NCI-H146 (cell line): ENCODE measurements around the gene SGTA.
"Not testable (repeated sequence)": the region's sequence is repeated elsewhere in the genome, so short reads cannot be mapped to it uniquely, and the experiment has no call there.

Source experiments
- DNase-seq: peaks from one replicate; lab custom pipeline; 2025; lab: John Stamatoyannopoulos, UW

The SGTA gene

DNA sequence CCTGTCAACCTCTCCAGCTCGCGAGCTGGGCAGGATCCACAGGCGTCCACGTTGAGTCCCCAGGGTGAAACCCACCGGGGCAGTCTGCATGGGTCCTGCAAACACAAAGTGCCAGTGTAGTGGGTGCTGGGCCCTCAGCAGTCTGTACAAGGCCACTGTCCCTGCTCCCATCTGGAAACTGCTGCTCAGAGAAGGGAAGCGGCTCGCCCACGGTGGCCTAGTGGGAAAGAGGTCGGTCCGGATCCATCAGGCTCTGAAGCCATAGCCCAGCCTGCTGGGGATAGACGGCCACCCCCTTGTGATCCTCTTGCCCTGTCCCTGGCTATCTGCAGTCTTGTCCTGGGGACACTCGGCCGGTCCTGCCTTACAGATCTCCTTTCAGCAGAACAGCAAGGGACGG is 59.3 kb downstream of the SGTA start:
- no peak for DNase-seq

DNA sequence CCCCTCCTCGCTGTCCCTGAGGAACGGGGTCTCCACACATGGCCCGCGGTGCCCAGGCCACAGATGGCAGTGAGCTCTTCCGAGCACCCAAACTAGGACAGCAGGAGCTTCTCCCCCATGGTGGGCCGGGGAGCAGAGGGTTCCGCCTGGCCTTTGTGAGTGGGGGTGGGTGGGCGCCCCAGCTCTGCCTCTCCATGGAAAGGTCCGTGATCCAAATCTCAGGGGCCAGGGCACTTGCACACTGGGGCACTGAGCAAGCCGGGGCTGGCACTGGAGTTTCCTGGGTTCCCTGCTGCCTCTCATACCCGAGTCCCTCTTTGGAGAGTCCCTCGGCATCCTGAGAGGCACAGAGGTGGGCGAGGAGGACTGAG is 59.7 kb downstream of the SGTA start:
- DNase-seq = no peak

DNA sequence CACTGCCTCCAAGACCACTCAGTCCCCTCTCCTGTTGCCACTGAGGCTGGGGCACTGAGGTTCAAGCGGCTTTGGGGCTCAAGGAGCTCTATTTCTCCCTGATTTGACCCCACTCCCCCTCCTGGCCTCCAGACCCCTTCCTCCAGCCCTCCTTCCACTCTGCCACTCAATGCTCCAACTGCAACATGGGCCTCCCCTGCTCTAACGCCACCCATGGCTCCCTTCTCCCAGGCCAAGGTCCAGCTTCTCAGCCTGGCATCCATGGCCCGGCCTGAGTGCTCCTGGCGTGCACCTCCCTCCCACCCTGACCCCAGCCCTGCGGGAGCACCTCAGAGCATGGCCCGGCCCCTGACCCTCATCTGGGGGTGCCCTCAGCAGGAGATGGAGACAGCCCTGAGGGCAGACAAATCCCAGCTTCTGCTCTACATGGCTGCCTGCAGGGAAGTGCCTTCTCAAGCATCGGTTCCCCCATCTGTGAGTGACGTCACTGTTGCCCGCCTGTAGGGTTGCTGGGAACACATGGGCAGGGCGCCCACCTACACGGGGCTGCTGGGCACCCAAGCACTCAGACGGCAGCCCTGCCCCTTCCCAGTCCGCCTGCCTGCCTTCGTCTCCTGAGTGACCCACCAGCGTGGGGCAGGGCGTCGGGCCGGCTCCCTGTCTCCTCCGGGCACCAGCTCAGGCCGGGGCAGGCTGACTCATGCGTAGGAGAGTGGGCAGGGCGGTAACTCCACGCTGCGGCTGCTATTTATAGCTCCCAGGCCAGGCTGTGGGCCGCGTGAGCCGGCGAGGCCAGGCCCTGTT is 60.3 kb downstream of the SGTA start:
- no peak for DNase-seq

DNA sequence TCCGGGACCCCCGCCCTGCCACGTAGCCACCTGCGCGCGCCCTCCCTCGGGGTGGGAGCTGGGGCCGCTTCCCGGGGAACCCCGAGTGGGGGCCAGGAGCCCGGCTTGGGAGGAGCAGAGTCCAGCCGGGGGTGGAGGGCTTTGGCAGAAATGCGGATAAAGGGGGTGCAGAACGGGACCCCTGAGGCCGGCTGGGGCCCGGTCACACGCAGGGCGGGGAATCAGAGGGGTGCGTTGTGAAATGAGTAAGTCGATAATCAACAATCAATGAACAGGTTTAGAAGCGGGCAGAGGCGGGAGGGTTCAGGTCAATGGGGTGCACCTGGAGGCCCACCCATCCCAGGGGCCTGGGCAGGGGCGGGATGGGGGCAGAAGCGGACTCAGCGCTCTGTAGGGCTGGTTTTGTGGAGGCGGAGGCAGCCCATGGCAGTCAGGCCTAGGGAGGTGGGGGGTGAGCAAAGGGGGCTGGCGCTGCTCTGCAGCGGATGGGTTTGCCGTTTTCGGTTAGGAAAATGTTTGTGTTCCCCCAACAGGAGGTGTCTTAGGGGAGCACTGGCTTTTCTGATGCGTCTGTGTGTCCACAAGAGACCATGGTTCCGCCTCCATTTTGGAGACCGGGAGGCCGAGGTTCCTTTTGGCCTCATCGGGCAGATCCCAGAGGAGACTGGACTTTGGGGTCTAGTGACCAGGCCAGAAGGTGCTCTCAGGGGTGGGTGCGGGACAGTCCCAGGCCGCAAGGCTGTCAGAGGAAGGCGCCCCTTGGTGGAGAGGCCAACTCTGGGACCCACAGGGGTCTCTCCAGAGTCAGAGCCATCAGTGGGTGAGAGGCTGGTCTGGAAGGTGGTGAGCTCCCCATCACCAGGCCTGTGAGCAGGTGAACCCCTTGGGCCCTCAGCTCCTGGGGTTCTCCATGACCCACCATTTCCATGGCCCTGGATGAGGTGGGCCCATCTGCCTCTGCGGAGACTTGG is 61.2 kb downstream of the SGTA start:
- no peak for DNase-seq

DNA sequence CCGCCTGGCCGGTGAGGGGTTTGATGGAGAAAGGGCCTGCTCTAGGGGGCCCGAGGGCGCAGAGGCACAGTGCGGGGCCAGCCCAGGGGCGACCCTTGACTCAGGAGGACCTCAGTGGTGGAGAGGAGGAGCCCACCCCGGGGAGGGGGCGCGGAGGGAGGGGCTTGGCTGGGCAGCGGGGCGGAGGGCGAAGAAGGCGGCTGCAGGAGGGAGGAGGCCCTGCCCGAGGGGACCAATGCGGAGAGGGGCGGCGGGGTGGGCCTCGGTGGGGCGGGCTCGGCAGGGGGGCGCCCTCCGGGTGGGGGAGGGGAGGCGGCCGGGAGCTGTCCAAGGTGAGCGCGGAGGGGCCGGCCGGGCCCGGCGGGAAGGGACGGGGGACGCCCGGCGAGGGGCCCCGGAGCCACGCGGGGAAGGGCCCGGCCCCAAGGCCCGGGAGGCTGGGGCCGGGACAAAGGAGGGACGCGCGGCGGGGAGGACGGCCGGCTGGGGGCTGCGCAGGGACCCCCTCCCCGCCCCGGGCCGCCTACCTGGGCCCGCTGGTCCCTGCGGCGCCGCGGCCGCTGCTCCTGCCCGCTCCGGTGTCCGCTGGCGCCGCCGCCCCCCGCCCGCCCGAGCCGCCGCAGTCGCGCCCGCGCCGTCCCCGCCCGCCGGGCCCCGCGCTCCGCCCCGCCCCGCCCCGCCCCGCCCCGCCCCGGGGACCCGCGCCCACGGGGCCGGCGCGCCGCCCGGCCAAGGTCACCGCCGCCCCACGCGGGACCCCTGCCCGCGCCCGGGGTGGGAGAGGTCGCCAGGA is 62.1 kb downstream of the SGTA start, which contains the start of gene DIRAS1:
TSS of gene DIRAS1 (minus strand) at position 596 of the 793 bp plus-strand sequence. CDS start 3,566 bp downstream, outside the sequence.
- no peak for DNase-seq

DNA sequence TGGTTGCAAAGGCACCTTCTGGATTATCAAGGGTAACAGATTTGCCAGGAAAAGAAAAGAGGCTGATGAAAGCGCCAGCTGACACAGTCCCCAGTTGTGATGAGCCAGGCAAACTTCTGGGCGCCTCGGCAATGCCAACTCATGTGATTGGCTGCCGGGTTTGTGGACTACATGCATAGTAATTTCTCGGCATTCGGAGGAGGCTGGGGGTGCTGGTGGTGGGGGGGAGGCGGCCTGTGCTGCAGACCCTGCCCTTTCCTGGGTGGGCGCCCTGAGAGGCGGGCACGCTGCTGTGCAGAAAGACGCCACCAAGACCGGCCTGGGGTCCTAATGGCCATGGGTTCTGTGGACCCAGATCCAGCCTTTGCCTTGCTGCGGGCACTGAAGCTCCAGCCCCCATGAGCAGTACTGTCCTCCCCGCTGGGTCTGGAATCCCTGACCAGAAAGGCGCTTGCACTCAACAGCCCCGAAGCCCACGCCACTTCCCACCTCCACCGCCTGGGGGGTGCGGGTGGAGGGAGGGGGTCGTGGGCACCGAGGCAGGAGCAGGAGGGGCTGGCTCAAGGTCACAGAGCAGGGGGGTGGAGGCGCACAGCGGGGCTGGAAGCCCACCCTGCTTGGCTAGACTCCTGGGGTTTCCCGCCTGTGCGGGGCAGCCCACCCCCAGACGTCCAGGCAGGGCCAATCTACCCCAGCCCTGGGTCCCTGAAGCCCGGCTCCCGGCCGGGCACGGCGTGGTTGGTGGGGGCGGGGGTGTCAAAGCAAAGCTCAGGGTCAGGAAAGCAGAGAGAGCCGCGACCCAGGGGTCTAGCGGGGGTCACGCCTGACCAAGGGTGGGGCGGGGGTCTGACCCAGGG is 62.9 kb downstream of the SGTA start:
- DNase-seq = no peak

DNA sequence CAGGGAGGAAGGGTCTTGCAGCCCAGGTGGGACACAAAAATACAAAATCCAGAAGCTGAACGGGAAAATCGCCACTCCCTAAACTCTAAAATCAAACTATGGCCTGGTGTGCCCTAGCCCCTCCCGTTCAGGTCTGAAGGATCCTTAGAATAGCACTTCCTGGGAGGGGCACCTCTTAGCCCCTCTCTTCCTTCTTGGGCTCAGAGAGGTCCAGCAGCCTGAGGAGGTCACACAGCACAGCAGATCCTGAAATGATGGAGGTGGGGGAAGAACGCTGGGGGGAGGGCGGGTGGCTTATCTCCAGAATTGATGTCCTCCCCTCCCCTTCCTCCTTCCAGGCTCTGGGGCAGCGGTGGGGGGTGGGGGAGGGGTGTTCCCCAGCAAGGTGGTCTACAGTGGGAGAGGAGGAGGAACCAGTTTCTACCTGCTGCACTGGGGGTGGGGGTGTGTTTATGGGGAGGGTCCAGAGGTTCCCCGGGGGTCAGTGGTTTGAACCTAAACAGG is 63.8 kb downstream of the SGTA start:
- no peak for DNase-seq

DNA sequence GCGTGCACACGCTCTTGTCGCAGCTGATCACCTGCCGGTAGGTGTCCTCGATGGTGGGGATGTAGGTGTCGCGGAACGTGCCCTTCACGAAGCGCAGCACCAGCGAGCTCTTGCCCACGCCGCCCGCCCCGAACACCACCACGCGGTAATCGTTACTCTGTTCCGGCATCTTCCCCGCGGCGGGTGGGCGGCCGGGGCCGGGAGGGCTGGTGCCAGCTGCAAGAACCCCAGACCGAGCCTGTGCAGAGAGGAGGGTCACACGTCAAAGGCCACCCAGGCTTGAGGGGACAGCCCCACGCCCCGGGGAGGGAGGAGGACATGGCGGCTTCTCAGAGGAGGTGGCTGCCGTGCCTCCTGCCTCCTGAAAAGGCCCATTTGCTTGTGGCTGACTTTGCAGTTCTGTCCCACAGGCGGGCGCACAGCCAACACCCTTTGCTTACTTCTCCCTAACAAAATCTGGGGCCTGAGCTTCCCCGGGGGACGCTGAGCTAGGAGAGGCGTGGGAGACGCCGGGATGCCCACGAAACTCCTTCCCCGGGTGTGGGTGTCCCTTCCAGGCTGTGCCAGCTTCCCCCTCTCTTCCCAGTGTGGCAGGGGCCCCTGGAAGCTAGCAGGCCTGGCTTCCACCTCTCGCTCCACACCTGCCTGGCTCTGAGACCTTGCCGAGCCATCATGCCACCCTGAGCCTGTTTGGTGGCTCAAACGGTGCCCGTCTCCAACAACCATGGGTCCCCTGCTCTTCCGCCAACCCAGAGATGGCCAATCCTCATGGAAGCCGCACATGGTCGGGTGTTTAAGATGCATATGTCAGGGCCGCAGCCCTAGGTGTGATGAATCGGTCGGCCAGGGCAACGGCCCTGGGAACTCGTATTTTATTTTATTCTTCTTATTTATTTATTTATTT is 65.2 kb downstream of the SGTA start:
- no peak for DNase-seq

DNA sequence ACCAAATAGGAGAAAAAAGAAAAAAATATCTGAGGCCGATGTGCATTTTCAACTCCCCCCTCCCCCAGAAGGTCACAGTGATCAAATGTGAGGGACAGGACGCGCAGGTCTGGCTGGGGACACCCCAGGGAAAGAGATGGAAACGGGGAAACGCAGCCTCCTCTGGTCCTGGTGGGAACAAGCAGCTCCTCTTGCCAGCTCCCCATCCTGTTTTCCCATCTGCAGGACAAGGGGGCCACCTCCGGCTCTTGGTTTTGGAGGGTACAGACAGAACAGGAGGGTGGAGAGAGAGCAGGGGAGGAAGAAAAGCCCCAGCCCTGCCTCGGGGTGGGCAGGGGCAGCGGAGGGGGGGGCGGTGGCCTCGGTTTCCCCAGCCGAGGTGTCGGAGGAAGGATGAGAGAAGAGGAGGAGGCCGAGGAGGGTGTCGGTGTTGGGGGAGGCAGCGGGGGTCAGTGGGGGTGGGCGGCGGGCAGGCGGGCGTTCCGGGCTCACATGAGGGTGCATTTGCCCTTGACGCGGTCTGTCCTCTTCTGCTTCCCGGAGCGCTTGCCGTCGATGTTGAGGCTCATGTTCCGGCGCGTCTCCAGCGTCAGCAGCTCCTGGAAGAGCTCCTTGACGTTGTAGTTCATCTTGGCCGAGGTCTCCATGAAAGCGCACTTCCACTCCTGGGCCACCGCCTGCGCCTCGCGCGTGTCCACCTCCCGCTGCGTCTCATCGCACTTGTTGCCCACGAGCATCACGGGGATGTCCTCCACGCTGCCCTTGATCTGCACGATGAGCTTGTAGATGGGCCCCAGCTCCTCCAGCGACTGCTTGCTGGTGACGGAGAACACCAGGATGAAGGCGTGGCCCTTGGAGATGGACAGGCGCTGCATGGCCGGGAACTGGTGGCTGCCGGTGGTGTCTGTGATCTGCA is 66.1 kb downstream of the SGTA start:
- no peak for DNase-seq

DNA sequence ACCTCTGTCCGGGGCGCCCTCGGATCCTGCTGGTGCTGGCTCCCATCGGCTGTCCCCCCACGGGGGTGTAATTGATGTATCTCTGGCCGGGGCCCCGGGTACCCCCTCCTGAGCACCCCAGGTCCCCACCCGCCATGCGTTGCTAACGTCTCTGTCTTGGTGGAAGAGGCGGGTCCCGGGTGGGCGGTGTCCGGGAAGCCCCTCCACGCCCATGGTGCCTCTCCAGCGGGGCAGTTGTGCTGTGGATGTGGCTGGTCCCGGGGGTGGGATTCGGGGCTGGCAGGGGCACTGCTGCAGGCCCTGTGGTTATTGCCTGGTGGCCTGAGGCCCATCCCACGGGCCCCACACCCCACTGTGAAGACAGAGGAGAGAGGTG is 66.8 kb downstream of the SGTA start:
- DNase-seq = no peak

DNA sequence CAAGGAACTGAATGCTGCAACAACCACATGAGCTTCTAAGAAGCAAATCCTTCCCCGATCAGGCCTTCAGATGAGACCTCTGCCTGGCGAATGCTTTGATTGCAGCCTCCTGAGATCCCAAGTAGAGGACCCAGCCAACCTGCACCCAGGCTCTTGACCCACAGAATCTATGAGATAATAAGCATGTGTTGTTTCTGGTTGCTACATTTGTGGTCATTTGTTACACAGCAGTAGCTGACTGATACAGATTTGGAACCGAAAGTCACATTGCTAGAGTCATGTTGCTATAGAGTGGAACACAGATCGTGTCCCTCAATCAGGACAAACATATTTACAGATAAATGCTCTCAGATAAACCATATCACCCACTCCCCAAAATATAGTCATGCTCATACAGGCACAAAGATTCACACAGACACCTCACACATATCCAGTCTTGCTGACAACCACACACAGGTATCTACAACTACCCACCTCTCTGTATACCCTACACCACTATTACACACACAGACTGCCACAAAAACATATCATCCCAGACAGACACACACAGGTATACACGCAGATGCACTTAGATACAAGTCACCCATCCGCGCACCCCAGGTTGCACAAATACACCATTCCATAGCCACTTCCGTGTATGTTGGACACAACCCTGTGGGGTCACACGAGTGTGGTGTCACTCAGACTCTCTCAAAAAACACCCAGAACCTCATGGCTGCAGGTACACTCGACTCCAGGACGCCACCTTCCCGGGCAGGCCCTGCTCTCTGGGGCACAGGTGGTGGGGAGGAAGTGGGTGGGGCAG is 67.4 kb downstream of the SGTA start:
- no peak for DNase-seq

DNA sequence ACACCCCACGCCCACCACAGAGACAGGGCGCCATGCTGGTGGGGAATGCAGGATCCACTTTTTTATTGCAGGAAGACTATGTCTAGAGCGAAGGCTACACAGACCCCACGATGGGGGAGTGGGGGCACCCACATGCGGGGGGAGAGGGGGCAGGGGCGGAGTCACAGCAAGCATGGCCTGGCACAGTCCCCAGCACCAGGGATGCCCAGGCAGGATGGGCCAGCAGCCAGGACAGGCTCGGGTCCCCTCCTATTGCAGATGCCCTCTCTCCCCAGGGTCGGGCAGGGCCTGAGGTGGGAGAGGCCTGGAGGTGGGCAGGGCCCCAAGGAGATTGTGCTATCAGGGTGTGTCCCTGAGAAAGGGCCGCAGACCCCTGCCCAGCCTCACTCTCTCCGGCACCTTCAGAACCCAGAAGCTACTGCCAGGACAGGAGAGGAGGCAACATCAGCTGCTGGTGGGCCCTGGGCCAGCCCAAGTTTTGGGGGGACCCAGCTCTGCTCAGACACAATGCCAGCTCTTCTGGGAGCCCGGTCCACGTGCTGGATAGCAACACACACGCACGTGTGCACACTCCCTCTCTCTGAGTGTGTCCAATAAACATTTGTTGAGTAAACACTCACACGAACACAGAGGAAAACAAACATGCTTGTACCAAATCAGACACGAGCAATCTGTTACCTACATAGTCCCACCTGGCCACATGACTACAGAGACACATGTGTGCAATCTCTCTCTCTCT is 68.4 kb downstream of the SGTA start:
- DNase-seq = no peak

DNA sequence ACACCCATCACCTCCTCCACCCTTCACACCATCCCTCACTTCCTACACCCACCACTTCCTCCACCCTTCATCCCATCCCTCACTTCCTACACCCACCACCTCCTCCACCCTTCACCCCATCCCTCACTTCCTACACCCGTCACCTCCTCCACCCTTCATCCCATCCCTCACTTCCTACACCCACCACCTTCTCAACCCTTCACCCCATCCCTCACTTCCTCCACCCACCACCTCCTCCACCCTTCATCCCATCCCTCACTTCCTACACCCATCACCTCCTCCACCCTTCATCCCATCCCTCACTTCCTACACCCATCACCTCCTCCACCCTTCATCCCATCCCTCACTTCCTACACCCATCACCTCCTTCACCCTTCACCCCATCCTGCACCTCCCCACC is 69.0 kb downstream of the SGTA start:
- not testable (repeated sequence) for DNase-seq

DNA sequence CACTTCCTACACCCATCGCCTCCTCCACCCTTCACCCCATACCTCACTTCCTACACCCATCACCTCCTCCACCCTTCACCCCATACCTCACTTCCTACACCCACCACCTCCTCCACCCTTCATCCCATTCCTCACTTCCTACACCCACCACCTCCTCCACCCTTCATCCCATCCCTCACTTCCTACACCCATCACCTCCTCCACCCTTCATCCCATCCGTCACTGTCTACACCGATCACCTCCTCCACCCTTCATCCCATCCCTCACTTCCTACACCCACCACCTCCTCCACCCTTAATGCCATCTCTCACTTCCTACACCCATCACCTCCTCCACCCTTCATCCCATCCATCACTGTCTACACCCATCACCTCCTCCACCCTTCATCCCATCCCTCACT is 69.9 kb downstream of the SGTA start:
- DNase-seq = not testable (repeated sequence)

DNA sequence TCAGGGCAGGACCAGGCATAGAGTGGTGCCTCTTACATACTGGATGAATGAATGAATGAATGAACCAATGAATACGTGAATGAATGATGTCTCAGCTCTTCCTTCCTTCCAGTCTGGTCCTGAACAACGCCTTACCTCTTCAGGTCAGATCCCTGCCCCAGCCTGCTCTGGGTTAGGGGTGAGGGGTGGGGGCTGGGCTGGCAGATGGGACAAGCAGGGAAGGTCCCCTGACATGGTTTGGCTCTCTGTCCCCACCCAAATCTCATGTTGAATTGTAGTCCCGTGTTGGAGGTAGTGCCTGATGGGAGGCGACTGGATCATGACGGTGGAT is 71.2 kb downstream of the SGTA start:
- no peak for DNase-seq

DNA sequence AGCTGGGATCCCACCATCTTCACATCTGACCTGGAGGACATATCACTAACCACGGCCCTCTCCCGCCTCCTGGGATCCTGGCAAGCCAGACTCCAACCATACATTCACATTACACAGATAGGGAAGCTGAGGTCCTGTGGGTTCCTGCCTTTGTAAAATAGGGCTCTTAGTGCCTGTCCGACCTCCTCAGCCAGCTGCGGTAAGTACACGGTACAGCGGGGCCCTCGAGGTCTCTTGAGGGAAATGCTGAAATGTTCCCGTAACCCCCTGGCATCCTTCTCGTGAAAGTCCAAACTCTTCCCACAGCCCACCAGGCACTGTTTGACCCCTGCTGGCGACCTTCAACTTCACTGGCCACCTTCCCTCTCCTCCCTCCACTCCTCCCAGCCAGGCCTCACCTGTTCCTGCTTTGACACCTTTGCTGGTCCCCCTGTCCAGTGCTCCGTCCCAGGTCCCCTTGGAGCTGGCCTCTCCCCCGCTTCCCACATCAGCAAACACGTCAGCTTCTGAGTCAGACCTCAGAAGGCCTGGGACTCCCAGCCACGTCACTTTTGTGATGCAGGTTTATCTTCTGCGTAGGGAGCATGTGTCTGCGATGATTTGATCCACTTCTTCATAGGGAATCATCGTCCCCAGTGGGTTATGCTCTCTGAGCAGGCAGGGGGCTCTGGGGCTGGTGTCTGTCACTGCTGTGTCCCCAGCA is 71.8 kb downstream of the SGTA start:
- no peak for DNase-seq

DNA sequence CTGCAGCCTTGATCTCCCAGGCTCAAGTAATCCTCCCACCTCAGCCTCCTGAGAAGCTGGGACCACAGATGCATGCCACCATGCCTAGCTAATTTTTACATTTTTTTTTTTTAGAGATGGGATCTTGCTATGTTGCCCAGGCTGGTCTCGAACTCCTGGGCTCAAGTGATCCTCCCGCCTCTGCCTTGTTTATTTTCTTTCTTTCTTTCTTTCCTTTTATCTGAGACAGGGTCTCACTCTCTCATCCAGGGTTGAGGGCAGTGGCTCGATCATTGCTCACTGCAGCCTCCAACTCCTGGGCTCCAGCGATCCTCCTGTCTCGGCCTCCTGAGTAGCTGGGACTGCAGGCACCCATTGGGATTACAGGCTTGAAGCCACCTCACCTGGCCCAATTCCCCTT is 76.8 kb downstream of the SGTA start:
- no peak for DNase-seq
